OCI-LY7 (cell line): ENCODE data around the gene ZNF285.

ENCODE experiments used
- EZH2phosphoT487 ChIP-seq: fragments of 200-600 bp; sonication (generic); IDR thresholded peaks from 2 replicates; pipeline ENCODE4 v1.6.1; 2018; ENCODE audit warnings: low read depth, borderline replicate concordance, mild to moderate bottlenecking, mixed run types, antibody characterized with exemption, low read length, moderate library complexity, mixed read lengths
- TF ChIP-seq, protein P1 (sequence below): fragments of 200-600 bp; sonication (generic); conservative IDR thresholded peaks from 2 replicates; pipeline ENCODE4 v1.5.1; 2014; ENCODE audit warnings: mild to moderate bottlenecking, antibody characterized with exemption, low read length, moderate library complexity, mixed read lengths

DNA sequence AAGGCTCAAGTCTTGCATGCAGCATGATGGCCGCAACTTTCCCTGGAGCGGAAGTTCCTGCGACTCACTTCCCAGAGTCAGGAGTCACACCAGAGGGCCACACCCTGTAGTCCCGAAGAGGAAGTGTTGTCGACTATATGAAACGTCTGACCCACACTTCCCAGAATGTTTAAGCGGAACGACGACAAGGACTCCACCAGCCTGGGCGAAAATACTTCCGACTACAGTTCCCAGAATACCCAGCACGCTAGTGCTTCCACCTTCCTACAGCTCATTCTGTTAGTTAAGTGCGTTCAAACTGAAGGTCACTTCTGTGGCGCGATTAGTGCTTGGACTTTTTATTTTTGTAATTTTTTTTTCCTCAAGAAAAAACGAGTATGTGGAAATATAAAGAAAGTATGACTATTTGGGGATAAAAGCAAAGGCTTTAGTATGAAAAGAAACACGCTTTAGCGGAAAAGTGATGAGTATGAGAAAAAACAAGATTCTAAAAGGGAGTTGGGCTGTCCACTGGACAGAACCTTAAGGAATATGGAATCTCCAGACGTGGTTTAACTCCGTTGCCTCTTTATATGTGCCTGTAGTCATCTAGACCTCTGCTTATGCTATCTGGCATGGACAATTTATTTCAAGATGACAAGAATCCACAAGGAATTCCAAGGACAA, 29.5 kb downstream of the ZNF285 start:
- TF ChIP-seq EZH2phosphoT487, result no peak
- TF ChIP-seq, protein P1, sequence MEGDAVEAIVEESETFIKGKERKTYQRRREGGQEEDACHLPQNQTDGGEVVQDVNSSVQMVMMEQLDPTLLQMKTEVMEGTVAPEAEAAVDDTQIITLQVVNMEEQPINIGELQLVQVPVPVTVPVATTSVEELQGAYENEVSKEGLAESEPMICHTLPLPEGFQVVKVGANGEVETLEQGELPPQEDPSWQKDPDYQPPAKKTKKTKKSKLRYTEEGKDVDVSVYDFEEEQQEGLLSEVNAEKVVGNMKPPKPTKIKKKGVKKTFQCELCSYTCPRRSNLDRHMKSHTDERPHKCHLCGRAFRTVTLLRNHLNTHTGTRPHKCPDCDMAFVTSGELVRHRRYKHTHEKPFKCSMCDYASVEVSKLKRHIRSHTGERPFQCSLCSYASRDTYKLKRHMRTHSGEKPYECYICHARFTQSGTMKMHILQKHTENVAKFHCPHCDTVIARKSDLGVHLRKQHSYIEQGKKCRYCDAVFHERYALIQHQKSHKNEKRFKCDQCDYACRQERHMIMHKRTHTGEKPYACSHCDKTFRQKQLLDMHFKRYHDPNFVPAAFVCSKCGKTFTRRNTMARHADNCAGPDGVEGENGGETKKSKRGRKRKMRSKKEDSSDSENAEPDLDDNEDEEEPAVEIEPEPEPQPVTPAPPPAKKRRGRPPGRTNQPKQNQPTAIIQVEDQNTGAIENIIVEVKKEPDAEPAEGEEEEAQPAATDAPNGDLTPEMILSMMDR, result no peak
